GM18861 (cell line): ENCODE measurements around the gene NFAT5.
A peak's percentile ranks its signal among the peaks of the same experiment; 100 is the strongest.
"Not testable (repeated sequence)": the region's sequence is repeated elsewhere in the genome, so short reads cannot be mapped to it uniquely, and the experiment has no call there.

Experiments used
- ATAC-seq: cut with Tn5 transposase; IDR thresholded peaks from one replicate; pipeline ENCODE4 v1.9.1; 2021; ENCODE audit not compliant: unreplicated experiment

Gene NFAT5

GRCh38 chr16:69565671-69566239, at the start of gene NFAT5:
Gene NFAT5, plus strand, starts transcription at chr16:69565966. Its CDS starts 336 bp downstream, at chr16:69566302.
- ATAC-seq, result peak; percentile 31

GRCh38 chr16:69517914-69518313, 47.9 kb upstream of the NFAT5 start:
- ATAC-seq, result not testable (repeated sequence)

- ATAC-seq, result no peak
Observed at GRCh38 chr16:69520413-69520799, 45.4 kb upstream of the NFAT5 start.

GRCh38 chr16:69520800-69521602, 44.8 kb upstream of the NFAT5 start:
- ATAC-seq, result no peak

GRCh38 chr16:69522041-69522578, 43.7 kb upstream of the NFAT5 start:
- ATAC-seq, result no peak

GRCh38 chr16:69522732-69523404, 42.9 kb upstream of the NFAT5 start:
- ATAC-seq, result no peak

GRCh38 chr16:69523566-69524305, 42.0 kb upstream of the NFAT5 start:
- no peak for ATAC-seq

GRCh38 chr16:69526831-69527655, 38.7 kb upstream of the NFAT5 start:
- ATAC-seq, result no peak

GRCh38 chr16:69531988-69532387, 33.8 kb upstream of the NFAT5 start:
- ATAC-seq, result no peak

GRCh38 chr16:69532641-69533455, 32.9 kb upstream of the NFAT5 start:
- no peak for ATAC-seq

GRCh38 chr16:69534720-69535119, 31.0 kb upstream of the NFAT5 start:
- no peak for ATAC-seq

- no peak for ATAC-seq
Observed at GRCh38 chr16:69535123-69536050, 30.4 kb upstream of the NFAT5 start.

- no peak for ATAC-seq
Observed at GRCh38 chr16:69537706-69538080, 28.1 kb upstream of the NFAT5 start.

GRCh38 chr16:69538808-69539207, 27.0 kb upstream of the NFAT5 start:
- ATAC-seq, result no peak

- no peak for ATAC-seq
Observed at GRCh38 chr16:69542974-69543373, 22.8 kb upstream of the NFAT5 start.

GRCh38 chr16:69544088-69544487, 21.7 kb upstream of the NFAT5 start:
- no peak for ATAC-seq

- not testable (repeated sequence) for ATAC-seq
Observed at GRCh38 chr16:69546663-69547062, 19.1 kb upstream of the NFAT5 start.

- ATAC-seq, result no peak
Observed at GRCh38 chr16:69553332-69553731, 12.4 kb upstream of the NFAT5 start.
